ENCODE measurements around the gene SPATS2. TPM values are rescaled to one million over a fixed set of nuclear protein-coding genes. Genes with fewer than 3 reads are reported as not detected.
A peak's percentile ranks its signal among the peaks of the same experiment; 100 is the strongest.

Gene SPATS2
- total and polyA plus RNA-seq, 2 of the 4 experiments (the other 2 are of a cell fraction), result 50.6 to 63.3 TPM

GRCh38 chr12:49366096-49366651 lies 1.1 kb upstream of the SPATS2 start:
- intact Hi-C loops (cut with micrococcal nuclease) (loop anchor here (1.0 kb wide), 1 partner anchor 202 kb away; the partner anchor contains the start of gene MCRS1), in situ Hi-C loops (cut with MboI; ENCODE audit: low sequenced_read_pairs) (no loop called here), dilution Hi-C loops (cut with HindIII; ENCODE audit: low sequenced_read_pairs, unreplicated experiment) (loop anchor here (25.0 kb wide), 1 partner anchor 146 kb away; no protein-coding TSS in a partner anchor)
- H4K5ac ChIP-seq (ENCODE audit: low read depth, low read length), result peak overlapping the region; percentile 31; the same call in 1 of the 2 replicates
- H2AFZ ChIP-seq (replicated peaks; ENCODE audit: low read length, poor library complexity), result peak overlapping the region; percentile 98
- H4K91ac ChIP-seq (ENCODE audit: insufficient read depth, low read depth, low read length), result peak overlapping the region; percentile 81
- H3K56ac ChIP-seq (ENCODE audit: extremely low read depth, insufficient read depth, low read length), result peak overlapping the region; percentile 89
- DNase-seq (no peak), ATAC-seq (ENCODE audit: low read depth) (no peak; the same call in 1 of the 2 replicates)
- no peaks in the 10 kb centered on the region for H3K27me3 ChIP-seq (ENCODE audit: control insufficient read depth, insufficient read depth, low read length)
- H4K20me1 ChIP-seq (ENCODE audit: insufficient read depth, low read length), result peaks cover 14% of the 10 kb centered on the region
- H3K9me3 ChIP-seq (ENCODE audit: control insufficient read depth, insufficient read depth, low read length), result no peaks in the 10 kb centered on the region
- WGBS, 2 experiments (ENCODE audit: extremely low coverage in 2 of 2, insufficient read length in 1 of 2), result 13% methylated on average over 24 of the region's 38 CpGs; no CpG with 5 or more reads in 1 of the 2 experiments
- no TSS peak for BruUV-seq (replicated peaks)
- peak overlapping the region; percentile 74 for H3K18ac ChIP-seq (ENCODE audit: low read depth, low read length)
- H2BK20ac ChIP-seq (ENCODE audit: low read depth, low read length), result no peak overlapping the region
- peaks cover 3 to 27% of the 10 kb centered on the region in 2 experiments; a peak in 2 of 4 replicates for H3K79me1 ChIP-seq (ENCODE audit: low read depth in 1 of 2, low read length in 2 of 2)
- peak overlapping the region; percentile 78 to 94 for H4K8ac ChIP-seq (ENCODE audit: low read depth in 2 of 2, low read length in 2 of 2)
- H2BK120ac ChIP-seq (ENCODE audit: low read depth, low read length), result peak overlapping the region; percentile 33; the same call in 1 of the 2 replicates
- peak overlapping the region; percentile 72 for H3K14ac ChIP-seq (replicated peaks; ENCODE audit: low read depth, low read length)
- peak overlapping the region; percentile 44 for H3K4ac ChIP-seq (ENCODE audit: low read depth, low read length)
- H3K27ac ChIP-seq (ENCODE audit: insufficient read depth, low read length), result peak overlapping the region; percentile 91
- H2BK15ac ChIP-seq (ENCODE audit: low read depth, low read length), result peak overlapping the region; percentile 19; the same call in 1 of the 3 replicates
- peak overlapping the region; percentile 74 for H3K4me3 ChIP-seq (ENCODE audit: insufficient read depth, low read depth, low read length)
- H3K9ac ChIP-seq (ENCODE audit: low read depth, low read length), result peak overlapping the region; percentile 95
- peak overlapping the region; percentile 85 for H2BK5ac ChIP-seq (ENCODE audit: low read depth, low read length, poor library complexity, severe bottlenecking)
- POLR2A ChIA-PET (ENCODE audit: unreplicated experiment), result interaction anchor here (0.7 kb wide), 1 partner anchor 148 kb away, joined by 7 read pairs; no protein-coding TSS in a partner anchor
- CTCF ChIA-PET, result interaction anchor here (0.9 to 2.1 kb wide), 5 partner anchors 8 to 160 kb away, joined by 3 to 10 read pairs (median 6); no protein-coding TSS in a partner anchor
- H3K36me3 ChIP-seq (ENCODE audit: control insufficient read depth, insufficient read depth, low read length), result no peaks in the 10 kb centered on the region; the same call in 1 of the 2 replicates
- H3K4me1 ChIP-seq (ENCODE audit: control insufficient read depth, insufficient read depth, low read length), result peaks cover 6% of the 10 kb centered on the region; the same call in 1 of the 2 replicates
- H3K4me2 ChIP-seq (ENCODE audit: low read depth, low read length), result peak overlapping the region; percentile 76
- H3K9me1 ChIP-seq (ENCODE audit: insufficient read depth, low read length), result peaks cover 4% of the 10 kb centered on the region; the same call in 1 of the 2 replicates
- H3K23ac ChIP-seq (ENCODE audit: low read depth, low read length), result peak overlapping the region; percentile 51; the same call in 1 of the 2 replicates
- H2AK9ac ChIP-seq (replicated peaks; ENCODE audit: low read depth, low read length, poor library complexity), result peak overlapping the region; percentile 21
- peak overlapping the region; percentile 54 for H2AK5ac ChIP-seq (ENCODE audit: low read depth, low read length)
- TF ChIP-seq RAD21 (IDR thresholded peaks at IDR 0.05; ENCODE audit: low read length) (no peak), ELK1 (IDR thresholded peaks at IDR 0.05; ENCODE audit: borderline replicate concordance, low read depth, low read length) (no peak), RFX5 (IDR thresholded peaks at IDR 0.05; ENCODE audit: low read depth, low read length) (no peak), CHD1 (IDR thresholded peaks at IDR 0.05; ENCODE audit: low read depth, low read length) (no peak), FOS (IDR thresholded peaks at IDR 0.05; ENCODE audit: low read depth, low read length) (no peak), CEBPB (IDR thresholded peaks at IDR 0.05; ENCODE audit: low read depth, low read length) (no peak), MAFK (IDR thresholded peaks at IDR 0.05; ENCODE audit: low read depth, low read length) (no peak), NFE2L2 (IDR thresholded peaks at IDR 0.05; ENCODE audit: low read depth, low read length) (no peak), BHLHE40 (IDR thresholded peaks at IDR 0.05; ENCODE audit: low read depth, low read length) (no peak), MAZ (IDR thresholded peaks at IDR 0.05; ENCODE audit: borderline replicate concordance, low read depth, low read length) (no peak), POLR2A (IDR thresholded peaks at IDR 0.05; ENCODE audit: low read depth, low read length) (no peak), CTCF (conservative IDR thresholded peaks at IDR 0.05; ENCODE audit: low read depth, low read length) (no peak), USF2 (IDR thresholded peaks at IDR 0.05; ENCODE audit: low read depth, low read length) (no peak), MXI1 (IDR thresholded peaks at IDR 0.05; ENCODE audit: borderline replicate concordance, low read depth, low read length) (no peak)

Measured in IMR-90 (cell line).